DMS79 treated with DMSO at 0.1 percent for 48 hours (cell line): ENCODE measurements around the gene VEPH1.

Experiments used
- DNase-seq: peaks from one replicate; lab custom pipeline; 2025; lab: John Stamatoyannopoulos, UW

The VEPH1 gene

DNA sequence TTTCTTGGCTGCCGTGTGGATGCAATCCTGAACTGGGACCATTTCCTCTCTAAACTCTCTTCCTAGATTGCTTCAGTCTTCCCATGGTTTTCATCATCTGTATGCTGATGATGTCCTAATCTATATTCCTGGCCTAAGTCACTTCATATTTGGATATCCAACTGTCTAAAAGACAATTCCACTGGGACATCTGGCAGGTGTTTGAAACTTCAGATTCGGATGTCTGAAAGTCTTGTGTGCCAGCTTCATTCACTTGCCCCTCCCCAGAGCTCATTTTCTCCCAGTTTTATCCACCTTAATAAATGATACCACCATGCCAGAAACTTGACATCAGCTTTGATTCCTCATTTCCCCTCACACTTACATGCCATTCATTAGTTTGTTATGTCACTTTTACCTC, 201.5 kb downstream of the VEPH1 start:
- no peak for DNase-seq

GRCh38 chr3:157300981-157301663, 202.1 kb downstream of the VEPH1 start:
- DNase-seq, result no peak

DNA sequence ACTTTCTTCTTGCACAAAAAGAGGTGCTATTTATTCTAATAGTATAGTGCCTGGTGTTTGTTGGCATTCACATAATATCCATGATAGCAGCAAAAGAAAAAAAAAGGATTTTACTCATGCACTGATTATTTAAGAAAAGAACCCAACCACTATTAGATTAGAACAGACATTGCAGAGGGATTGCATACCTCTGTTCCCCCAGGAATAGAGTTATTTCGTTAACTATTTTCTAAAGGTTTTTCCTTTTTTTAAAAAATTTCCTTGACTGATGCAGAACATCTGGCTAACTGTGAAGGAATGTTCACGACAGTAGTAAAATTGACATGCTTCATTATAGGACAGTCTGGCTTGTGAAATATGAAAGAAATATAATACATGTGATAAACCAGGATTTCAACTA, 203.1 kb downstream of the VEPH1 start:
- no peak for DNase-seq

GRCh38 chr3:157297328-157297915, 205.8 kb downstream of the VEPH1 start:
- no peak for DNase-seq

GRCh38 chr3:157294953-157295352, 208.3 kb downstream of the VEPH1 start:
- no peak for DNase-seq

- no peak for DNase-seq
Observed at GRCh38 chr3:157294491-157294890, 208.7 kb downstream of the VEPH1 start.

- no peak for DNase-seq
Observed at GRCh38 chr3:157290766-157291165, 212.4 kb downstream of the VEPH1 start.

GRCh38 chr3:157285966-157286365, 217.2 kb downstream of the VEPH1 start:
- DNase-seq, result no peak

GRCh38 chr3:157285141-157285540, 218.1 kb downstream of the VEPH1 start:
- peak; percentile 27 for DNase-seq

- no peak for DNase-seq
Observed at GRCh38 chr3:157284688-157285087, 218.5 kb downstream of the VEPH1 start.

DNA sequence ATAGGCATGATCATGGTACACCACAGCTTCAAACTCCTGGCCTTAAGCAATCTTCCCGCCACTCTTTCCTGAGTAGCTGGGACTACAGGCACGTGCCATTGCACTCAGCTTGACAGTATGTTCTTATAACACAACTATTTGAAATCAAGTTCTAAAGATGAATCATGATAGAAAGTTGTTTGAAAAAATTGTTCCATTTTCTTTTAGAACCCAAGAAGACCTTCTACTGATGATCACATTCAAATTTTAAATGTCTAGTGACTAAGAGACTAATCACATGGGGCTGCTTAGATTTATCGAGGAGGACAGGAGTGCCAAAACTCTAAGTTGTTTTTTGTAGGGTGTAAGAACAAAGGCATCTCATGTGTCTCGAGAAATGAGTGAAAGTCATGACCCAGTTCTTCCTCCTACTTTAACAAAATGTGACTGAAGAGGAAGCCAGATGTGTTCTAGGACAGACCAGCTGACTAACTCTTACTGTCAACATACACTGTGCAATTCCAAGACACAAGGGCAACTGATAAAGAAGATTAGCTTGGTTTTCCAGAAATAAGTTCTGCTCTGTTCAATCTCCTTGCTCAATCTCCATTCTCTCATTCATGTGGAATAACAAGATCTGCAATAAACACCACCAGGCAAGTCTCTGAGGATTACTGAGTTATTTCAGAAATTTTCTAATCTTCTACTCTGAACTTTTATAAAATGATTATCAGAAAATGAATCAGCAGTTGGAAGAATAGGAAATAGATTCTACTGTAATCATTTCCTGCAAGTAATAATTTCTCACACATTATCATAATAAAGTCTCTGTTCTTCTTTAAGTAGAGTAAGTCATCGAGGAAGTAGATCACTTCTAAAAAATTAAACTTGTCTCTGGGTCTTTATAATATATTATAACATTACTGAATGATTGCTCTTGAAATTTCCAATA, 220.7 kb downstream of the VEPH1 start:
- no peak for DNase-seq

DNA sequence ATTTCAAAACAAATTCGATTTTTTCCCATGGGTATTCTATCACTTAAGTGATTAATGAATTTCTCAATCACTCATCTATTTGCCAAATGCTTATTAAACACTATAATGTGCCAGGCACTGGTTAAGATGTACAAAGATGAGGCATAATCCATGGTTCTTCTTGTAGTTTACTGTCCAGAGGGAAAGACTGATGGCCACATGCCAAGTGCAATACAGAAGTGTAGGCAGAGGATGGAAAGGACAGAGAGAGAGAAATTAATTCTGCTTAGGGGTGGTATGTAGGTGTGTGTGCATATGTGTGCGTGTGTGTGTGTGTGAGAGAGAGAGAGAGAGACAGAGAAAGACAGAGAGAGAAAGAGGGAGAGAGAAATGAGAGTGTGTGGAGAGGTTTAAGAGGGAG, 222.4 kb downstream of the VEPH1 start:
- no peak for DNase-seq

DNA sequence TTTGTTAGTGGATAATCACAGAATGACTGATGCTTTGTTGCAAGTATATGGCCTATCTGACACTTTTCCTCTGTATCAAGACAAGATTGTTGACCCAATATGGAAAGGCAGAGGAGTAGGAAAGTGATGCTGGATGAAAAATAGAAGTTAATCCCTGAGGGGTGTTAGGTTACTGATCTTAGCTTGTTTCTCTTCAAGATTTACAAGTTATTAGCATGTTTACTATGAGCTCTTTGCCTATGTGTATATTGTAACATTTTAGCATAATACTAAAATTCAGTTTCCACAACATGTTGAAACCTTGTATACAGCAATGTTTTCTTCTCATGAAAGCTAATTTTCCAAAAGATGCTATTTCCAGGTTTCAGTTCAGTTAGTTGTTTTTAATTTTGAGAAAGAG, 222.9 kb downstream of the VEPH1 start:
- no peak for DNase-seq

DNA sequence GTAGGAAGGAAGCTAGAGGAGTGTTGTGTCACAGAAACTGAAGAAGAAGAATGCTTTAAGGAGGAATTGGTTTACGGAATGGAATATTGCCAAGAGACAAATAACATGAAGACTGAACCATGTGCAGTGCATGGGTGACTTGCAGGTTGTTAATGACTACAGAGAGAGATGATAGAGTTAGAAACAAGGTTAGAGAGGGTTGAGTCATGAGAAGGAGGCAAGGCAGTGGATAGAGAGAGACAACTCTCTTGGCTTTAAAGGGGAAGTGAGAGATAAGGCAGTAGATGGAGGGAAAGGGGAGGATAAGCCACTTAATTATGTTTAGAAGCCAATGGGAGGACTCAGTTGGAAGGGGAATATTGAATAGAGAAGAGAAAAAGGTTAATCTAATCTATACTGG, 224.0 kb downstream of the VEPH1 start:
- DNase-seq, result no peak

GRCh38 chr3:157276801-157277200, 226.4 kb downstream of the VEPH1 start:
- no peak for DNase-seq

- DNase-seq, result no peak
Observed at GRCh38 chr3:157275832-157276231, 227.4 kb downstream of the VEPH1 start.

DNA sequence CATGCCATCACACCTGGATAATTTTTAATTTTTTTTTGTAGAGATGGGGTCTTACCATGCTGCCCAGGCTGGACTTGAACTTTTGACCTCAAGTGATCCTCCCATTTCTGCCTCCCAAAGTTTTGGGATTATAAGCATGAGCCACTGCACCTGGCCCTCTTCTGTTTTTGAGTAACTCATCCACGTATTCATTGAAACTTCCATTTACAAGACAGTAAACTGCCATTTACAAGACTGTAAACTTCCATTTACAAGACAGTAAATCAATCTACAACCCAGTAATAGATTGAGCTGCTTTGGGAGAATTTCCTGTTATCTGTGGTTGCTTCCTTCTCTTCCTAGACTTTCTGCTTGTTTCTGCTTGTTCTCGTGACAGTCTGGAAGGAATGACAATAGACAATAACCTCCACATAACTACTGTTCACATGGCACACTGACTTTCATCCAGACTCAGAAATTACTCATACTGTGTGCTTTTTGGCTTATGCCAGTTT, 228.5 kb downstream of the VEPH1 start:
- DNase-seq, result no peak

GRCh38 chr3:157271283-157271882, 231.8 kb downstream of the VEPH1 start:
- no peak for DNase-seq

DNA sequence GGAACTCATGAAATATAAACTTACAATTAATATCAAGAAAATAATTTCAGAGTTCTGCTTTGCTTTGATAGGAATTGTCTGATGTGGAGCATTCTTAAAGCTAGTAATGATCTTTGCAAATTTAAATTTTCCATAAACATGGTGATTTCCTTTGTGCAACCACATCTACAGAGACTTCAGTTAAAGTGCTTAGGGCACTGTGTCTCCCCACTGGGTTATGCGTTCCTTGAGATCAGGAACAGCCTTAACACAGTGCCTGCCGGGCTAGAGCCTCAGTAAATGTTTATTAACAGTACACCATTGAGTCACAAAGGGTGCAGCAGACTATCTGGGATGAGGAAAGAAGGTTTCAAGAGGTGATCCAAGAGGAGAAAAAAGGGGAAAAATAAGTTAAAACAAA, 235.2 kb downstream of the VEPH1 start:
- no peak for DNase-seq

DNA sequence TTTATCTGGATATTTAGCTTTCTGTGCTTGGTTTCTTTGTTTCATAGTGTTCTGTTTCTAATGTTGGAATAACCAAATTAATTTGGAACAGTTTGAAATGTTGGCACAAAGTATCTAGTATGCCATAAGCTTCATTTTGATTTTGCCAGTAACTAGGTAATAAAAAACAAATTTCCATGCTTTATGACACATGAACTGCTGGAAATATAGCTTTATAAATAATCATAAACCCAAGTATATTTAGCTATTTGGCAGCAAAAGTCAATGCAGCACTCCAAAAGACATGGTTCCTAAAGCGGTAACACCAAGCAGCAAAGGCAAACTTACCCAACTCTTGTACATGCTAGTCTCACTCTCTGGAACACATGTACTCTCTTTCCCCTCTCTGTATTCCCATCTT, 237.3 kb downstream of the VEPH1 start:
- DNase-seq, result no peak

- DNase-seq, result no peak
Observed at GRCh38 chr3:157263027-157263426, 240.2 kb downstream of the VEPH1 start.

GRCh38 chr3:157261000-157261399, 242.2 kb downstream of the VEPH1 start:
- no peak for DNase-seq
